Right lobe of liver (tissue), 6 donors: ENCODE data around the gene KLF15. TPM values are rescaled to one million over a fixed set of nuclear protein-coding genes. Genes with fewer than 3 reads are reported as not detected.

Experiments
- ATAC-seq, 4 donors: fragments of 200-7000 bp; cut with Tn5 transposase; one replicate each; pipeline ENCODE4 v1.9.1; 2020; ENCODE audit warnings: mild to moderate bottlenecking in 4 of 4, moderate library complexity in 4 of 4
- DNase-seq, 3 donors: peaks; one replicate each; pipeline ENCODE4 v3.0.0-alpha.2; 2020
- H3K27ac ChIP-seq, 3 donors: fragments of 200-600 bp; one replicate each; pipeline ENCODE4 v1.8.0; 2022
- H3K27me3 ChIP-seq, 2 donors: fragments of 200-600 bp; one replicate each; pipeline ENCODE4 v1.8.0; 2022
- H3K36me3 ChIP-seq, 4 donors: fragments of 200-600 bp; sonication (generic) in 1 of 4; one replicate each; pipeline versions ENCODE4 v1.5.1 to v1.8.0; 2017 to 2022; ENCODE audit warnings: control low read depth in 1 of 4
- H3K4me1 ChIP-seq, 4 donors: fragments of 200-600 bp; sonication (generic) in 1 of 4; one replicate each; pipeline versions ENCODE4 v1.5.1 to v1.8.0; 2017 to 2022; ENCODE audit warnings: control low read depth in 1 of 4
- H3K4me3 ChIP-seq, 3 donors: fragments of 200-600 bp; one replicate each; pipeline ENCODE4 v1.8.0; 2022
- H3K9me3 ChIP-seq, 4 donors: fragments of 200-600 bp; sonication (generic) in 1 of 4; one replicate each; pipeline versions ENCODE4 v1.5.1 to v1.8.0; 2017 to 2022; ENCODE audit warnings: control low read depth in 1 of 4
- POLR2A ChIP-seq: fragments of 450-650 bp; IDR thresholded peaks from one replicate; pipeline ENCODE4 v1.6.1; 2017; ENCODE audit warnings: antibody characterized with exemption, mild to moderate bottlenecking
- WGBS: methylation state at CpG from one replicate; pipeline ENCODE4 v1.1.6; 2018; ENCODE audit warnings: low coverage, low lambda C conversion rate; ENCODE audit not compliant: insufficient coverage; ENCODE audit errors: missing lambda C conversion rate; 5-methylcytosine and 5-hydroxymethylcytosine counted together
- intact Hi-C, 2 donors: fragments of 100-400 bp; cut with DNase I; formaldehyde crosslinking; loops; one replicate each; pipeline versions ENCODE4 v1.11.2 to v1.14.1; 2022
- total RNA-seq, 6 experiments: library from RNA; depleted of rRNA in 2 of 6; stranded (reverse); fragments of >200 nt in 2 of 6; fragmentation: NEBNext Ultra II Directional in 3 of 6; extraction: Animal tissue kit (Norgen Biotek cat#: 25700) in 3 of 6; gene quantifications; one replicate each; pipeline versions ENCODE4 v1.1.0 to v1.2.4, GENCODE V29; 2016 to 2023
- TF ChIP-seq, protein P1 (sequence below), 4 donors: fragments of 200-600 bp in 3 of 4; fragments of 450-650 bp in 1 of 4; IDR thresholded peaks; one replicate each; pipeline versions ENCODE4 v1.5.1 to v1.8.0; 2016 to 2022; ENCODE audit warnings: antibody characterized with exemption in 4 of 4, mild to moderate bottlenecking in 2 of 4
- donor health status: DM: no; HTN: yes; CAD: no.
- donor health status: DM: no; HTN: no; CAD: no.
- donor health status: DM: no; HTN: no; CAD: no.
- donor health status: DM: no; HTN: yes; CAD: no.
- donor health status: DM: no; HTN: yes; CAD: no.

Gene KLF15
- total RNA-seq, 6 experiments from 2014 or later: 14.4 to 112 (median 89.3) TPM

GRCh38 chr3:126329927-126330725 lies 27.1 kb downstream of the KLF15 start:
- whole genome bisulfite sequencing: 76% methylated on average over 7 of the region's 7 CpGs
- ATAC-seq (peak in 1 of 4 donors; percentile 21), DNase-seq (peak in 1 of 3 donors; percentile 17)
- no peak overlapping the region for H3K27ac ChIP-seq
- no peaks in the 10 kb centered on the region for H3K4me1 ChIP-seq
- TF ChIP-seq, protein P1, sequence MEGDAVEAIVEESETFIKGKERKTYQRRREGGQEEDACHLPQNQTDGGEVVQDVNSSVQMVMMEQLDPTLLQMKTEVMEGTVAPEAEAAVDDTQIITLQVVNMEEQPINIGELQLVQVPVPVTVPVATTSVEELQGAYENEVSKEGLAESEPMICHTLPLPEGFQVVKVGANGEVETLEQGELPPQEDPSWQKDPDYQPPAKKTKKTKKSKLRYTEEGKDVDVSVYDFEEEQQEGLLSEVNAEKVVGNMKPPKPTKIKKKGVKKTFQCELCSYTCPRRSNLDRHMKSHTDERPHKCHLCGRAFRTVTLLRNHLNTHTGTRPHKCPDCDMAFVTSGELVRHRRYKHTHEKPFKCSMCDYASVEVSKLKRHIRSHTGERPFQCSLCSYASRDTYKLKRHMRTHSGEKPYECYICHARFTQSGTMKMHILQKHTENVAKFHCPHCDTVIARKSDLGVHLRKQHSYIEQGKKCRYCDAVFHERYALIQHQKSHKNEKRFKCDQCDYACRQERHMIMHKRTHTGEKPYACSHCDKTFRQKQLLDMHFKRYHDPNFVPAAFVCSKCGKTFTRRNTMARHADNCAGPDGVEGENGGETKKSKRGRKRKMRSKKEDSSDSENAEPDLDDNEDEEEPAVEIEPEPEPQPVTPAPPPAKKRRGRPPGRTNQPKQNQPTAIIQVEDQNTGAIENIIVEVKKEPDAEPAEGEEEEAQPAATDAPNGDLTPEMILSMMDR (IDR thresholded peaks at IDR 0.05): no peak
- no peak for TF ChIP-seq POLR2A
- intact Hi-C loops: no loop called here
- H3K27me3 ChIP-seq: no peaks in the 10 kb centered on the region
- peaks cover 0 to 11% (median 0%) of the 10 kb centered on the region in 4 donors for H3K9me3 ChIP-seq
- peaks cover 0 to 8% (median under 1%) of the 10 kb centered on the region in 4 donors for H3K36me3 ChIP-seq
- no peak overlapping the region for H3K4me3 ChIP-seq

DNA sequence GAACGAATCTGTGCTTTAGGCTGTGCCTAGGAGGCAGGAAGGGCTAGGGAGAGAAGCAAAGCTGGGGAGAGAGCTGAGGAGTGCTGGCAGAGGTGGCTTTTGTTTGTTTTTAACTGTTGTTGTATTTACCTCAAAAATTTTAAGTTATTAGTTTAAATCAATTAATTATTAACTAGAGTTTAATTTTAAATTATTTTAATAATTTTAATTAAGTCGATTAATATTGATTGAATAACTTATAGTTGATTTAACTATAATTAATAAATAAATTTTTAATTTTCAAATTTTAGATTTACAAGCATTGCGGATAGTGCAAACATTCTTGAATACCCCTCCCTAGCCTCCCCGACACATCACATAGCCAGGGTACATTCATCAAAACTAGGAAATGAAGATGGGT lies 30.6 kb downstream of the KLF15 start:
- Histone ChIP-seq H3K4me1 (peaks cover 0 to 8% (median 3%) of the 10 kb centered on the region in 4 donors), H3K9me3 (peaks cover 0 to 11% (median 0%) of the 10 kb centered on the region in 4 donors), H3K27ac (no peak overlapping the region), H3K36me3 (peaks cover 0 to 8% (median under 1%) of the 10 kb centered on the region in 4 donors), H3K27me3 (no peaks in the 10 kb centered on the region), H3K4me3 (no peak overlapping the region)
- no peak for ATAC-seq
- peak in 1 of 3 donors; percentile 17 for DNase-seq
- intact Hi-C loops: no loop called here
- TF ChIP-seq, protein P1 (IDR thresholded peaks at IDR 0.05): no peak
- no peak for TF ChIP-seq POLR2A
- WGBS: 82% methylated on average over 4 of the region's 4 CpGs

GRCh38 chr3:126322181-126322967 lies 34.8 kb downstream of the KLF15 start:
- TF ChIP-seq, protein P1 (IDR thresholded peaks at IDR 0.05): no peak
- no peak for TF ChIP-seq POLR2A
- no peak overlapping the region for H3K27ac ChIP-seq
- no peaks in the 10 kb centered on the region for H3K36me3 ChIP-seq
- no peaks in the 10 kb centered on the region for H3K9me3 ChIP-seq
- WGBS: 56% methylated on average over 9 of the region's 9 CpGs
- H3K4me1 ChIP-seq: peaks cover 0 to 8% (median 3%) of the 10 kb centered on the region in 4 donors
- H3K4me3 ChIP-seq: no peak overlapping the region
- H3K27me3 ChIP-seq: no peaks in the 10 kb centered on the region
- peak; percentile 74 to 87 (median 77) for ATAC-seq
- peak in 1 of 3 donors; percentile 14 for DNase-seq
- intact Hi-C loops: no loop called here

GRCh38 chr3:126321490-126321889 lies 35.7 kb downstream of the KLF15 start:
- TF ChIP-seq POLR2A: no peak
- TF ChIP-seq, protein P1 (IDR thresholded peaks at IDR 0.05): no peak
- no peaks in the 10 kb centered on the region for H3K27me3 ChIP-seq
- no peaks in the 10 kb centered on the region for H3K9me3 ChIP-seq
- DNase-seq (no peak), ATAC-seq (peak in 2 of 4 donors; percentile 19 to 38)
- no peak overlapping the region for H3K27ac ChIP-seq
- H3K4me3 ChIP-seq: no peak overlapping the region
- H3K4me1 ChIP-seq: peaks cover 0 to 8% (median 3%) of the 10 kb centered on the region in 4 donors
- H3K36me3 ChIP-seq: no peaks in the 10 kb centered on the region
- WGBS: 43% methylated on average over 3 of the region's 9 CpGs
- intact Hi-C loops: no loop called here
